Amniotic epithelial cell (primary cell): Measurements from ENCODE around the gene BEST1.

Experiments
- DNase-seq: peaks from one replicate; pipeline ENCODE4 v3.0.0-alpha.2; 2010; ENCODE audit warnings: low read depth

The BEST1 gene

DNA sequence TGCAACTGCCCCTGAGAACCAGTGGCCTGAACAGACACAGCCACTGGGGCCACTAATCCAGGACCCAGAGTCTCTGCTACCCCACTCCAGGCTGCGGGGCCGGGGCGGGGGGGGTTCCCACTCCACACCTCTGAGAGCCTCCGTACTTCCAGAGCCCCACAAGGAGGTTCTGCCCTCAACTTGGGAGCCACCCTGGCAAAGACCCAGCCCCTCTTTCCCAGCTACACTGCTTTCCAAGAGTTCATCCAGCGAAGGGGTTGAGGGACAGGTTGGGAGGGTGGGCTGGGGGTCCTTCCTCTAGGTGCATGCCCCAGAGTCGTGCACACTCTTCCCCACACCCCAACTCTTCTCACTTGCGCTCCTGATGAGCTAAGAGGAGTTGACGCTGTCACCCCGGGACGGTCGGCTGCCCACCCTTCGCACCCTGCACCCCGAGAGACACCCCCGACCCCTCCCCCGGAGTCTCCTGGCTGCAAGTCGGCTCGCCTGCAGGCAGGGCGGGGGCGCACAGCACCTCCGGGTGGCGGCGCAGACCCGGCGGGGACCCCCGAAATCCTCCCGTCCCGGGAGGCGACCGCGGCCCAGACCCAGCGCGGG lies 33.3 kb upstream of the BEST1 start:
- no peak for DNase-seq

- DNase-seq, result no peak
Measured at GRCh38 chr11:61917334-61918109, 32.6 kb upstream of the BEST1 start, which contains the start of gene RAB3IL1. TSS of gene RAB3IL1 (minus strand) at chr11:61917566. CDS start at chr11:61917367, 199 bp downstream.

GRCh38 chr11:61918251-61918937 lies 31.8 kb upstream of the BEST1 start:
- no peak for DNase-seq

- no peak for DNase-seq
Measured at GRCh38 chr11:61918938-61919704, 31.0 kb upstream of the BEST1 start.

- no peak for DNase-seq
Measured at GRCh38 chr11:61919705-61920631, 30.2 kb upstream of the BEST1 start.

DNA sequence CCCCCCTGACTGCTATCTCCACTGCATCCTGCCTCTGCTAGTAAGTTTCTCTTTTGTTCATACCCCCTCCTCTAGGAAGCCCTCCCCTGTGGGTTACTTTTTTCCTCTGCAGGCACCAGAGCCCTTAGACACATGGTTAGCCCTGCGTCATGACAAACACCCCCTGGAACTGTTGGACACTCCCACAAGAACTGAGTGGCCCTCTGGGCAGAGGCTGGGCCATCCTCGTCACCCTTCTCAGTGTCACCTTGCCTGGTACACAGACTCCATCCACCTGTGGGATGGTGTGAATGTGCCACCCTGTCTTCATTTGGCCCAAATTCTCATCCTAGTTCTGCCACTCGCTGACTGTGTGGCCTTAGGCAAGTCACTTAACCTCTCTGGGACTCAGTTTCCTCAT lies 28.7 kb upstream of the BEST1 start:
- no peak for DNase-seq

DNA sequence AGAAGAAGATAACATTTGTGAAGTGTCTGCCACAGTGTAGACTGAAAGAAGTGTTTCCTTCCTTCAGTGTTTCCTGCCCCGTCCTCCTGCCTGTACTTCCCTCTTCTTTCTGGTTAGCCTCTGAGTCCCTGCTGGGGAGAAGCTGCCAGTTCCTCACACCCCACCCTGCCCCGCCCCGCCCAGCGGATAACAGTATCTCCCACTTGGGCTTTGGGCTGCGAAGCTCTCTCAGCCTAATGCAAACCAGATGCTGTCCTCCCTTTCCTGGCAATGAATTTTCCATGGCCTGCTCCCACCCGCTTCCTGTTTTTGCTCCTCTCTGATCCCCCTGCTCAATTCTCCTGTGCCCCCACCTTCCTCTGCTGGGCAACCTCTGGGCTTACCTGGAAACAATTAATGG lies 27.6 kb upstream of the BEST1 start:
- DNase-seq, result peak; percentile 25

DNA sequence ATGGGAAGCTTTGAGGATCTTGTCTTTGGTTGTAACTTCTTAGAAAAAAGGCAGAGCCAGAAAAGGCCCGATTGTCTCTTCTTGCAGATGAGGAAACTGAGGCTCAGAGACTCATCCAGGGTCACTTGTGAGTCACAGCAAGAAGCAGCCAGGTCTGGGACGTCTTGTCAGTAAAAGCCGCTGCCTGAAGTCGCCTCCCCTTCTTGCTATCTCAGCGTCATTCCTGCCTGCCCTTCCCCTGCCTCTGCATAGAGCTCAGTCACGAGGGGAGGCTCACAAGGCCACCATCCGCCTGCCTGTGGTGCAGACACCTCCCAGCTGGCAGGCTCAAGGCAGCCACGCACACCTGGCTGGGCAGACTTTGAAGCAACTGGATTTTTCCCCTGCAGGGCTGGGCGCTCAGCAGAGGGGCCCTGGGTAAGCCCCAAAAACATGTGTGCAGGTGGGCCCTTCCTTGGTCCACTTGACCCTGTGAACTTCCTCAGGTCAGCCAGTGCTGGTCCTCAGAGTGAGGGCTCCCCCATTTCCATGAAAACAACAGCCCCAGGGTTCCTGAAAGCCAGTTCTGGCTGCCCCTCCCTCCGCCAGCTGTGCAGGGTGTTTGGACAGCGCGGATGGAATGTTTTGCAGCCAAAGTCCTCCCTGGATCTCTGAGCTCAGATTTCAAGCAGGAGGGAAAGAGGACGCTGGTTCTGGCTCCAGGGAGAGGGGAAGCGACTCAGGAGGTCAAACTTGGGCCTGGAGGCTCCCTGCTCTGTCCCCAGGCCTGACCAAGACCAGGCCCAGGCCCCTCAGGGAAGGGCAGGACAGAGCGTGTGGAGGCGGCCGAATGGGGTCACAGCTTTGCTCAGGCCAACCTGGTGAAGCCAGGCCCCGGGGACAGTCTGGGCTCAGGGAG lies 26.7 kb upstream of the BEST1 start:
- DNase-seq, result peak; percentile 9

GRCh38 chr11:61924064-61924455 lies 26.1 kb upstream of the BEST1 start:
- no peak for DNase-seq

DNA sequence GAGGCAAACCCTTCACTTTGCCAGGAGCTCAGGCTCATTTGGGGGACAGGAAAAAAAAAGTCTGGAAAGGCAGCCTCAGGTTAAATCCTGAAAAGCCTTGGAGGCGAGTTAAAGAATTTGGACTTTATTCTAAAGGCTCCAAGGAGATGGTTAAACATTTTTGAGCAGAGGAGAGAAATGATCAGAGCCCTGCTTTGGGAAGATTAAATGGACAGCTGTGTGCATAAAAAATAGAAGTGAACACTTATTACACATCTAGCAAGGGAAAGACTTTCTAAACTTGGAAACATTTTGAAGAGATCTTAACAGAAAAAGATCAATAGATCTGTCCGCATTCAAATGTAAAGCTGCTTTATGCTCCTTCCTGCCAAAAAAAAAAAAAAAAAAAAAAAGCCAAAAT lies 24.4 kb upstream of the BEST1 start:
- no peak for DNase-seq

GRCh38 chr11:61926235-61926634 lies 23.9 kb upstream of the BEST1 start:
- DNase-seq, result no peak

GRCh38 chr11:61927501-61927900 lies 22.6 kb upstream of the BEST1 start:
- DNase-seq, result peak; percentile 20

- peak; percentile 46 for DNase-seq
Measured at GRCh38 chr11:61928606-61929005, 21.5 kb upstream of the BEST1 start.

DNA sequence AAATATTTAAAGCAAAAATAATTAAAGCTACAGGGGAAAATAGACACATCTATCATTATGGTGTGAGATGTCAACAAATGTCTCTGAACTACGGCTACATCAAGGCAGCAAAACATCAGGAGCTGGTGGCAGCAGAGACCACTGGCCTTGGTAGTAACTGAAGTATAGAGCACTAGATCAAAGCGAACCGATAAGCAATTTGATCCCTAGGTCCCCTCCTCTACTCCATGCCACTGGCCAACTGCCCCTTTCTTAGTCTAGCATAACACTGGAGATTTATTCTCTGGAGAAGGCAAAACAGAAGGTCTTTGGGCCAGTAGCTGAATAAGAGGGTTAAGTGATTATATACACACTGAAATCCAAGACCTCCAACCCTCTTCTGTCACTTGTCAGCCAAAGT lies 19.2 kb upstream of the BEST1 start:
- no peak for DNase-seq

DNA sequence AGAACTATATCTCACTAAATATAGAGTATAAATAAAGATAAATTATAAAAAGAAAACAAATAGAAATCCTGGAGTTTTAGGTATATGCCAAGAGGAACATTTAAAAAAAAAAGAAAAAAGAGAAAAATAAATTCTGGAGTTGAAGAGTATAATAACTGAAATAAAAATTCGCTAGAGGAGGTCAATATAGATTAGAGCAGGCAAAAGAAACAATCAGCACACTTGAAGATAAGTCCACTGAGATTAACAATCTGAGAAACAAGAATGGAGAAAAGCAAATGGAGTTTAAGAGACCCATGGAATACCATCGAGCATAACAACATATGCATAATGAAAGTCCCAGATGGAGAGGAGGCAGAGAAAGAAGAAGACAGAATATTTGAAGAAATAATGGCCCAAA lies 14.3 kb upstream of the BEST1 start:
- no peak for DNase-seq

- DNase-seq, result no peak
Measured at GRCh38 chr11:61940466-61940865, 9.7 kb upstream of the BEST1 start.

DNA sequence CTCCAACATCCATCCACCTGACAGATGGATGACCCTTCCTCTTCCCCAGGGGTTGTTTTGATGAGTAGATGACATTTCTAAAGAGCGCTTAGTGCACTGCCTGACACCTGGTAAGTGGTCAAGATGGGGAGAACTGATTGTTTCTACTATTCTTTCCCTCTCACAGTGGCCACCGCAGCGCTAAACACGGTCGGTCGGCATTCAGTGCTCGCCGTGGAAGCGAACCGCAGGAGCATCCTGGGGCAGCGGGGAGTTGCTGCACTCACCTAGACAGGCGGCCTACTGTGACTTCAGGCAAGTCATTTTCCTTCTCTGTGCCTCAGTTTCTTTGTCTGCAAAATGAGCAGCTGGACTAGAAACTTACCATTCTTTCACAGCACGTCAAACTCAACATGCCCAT lies 5.0 kb upstream of the BEST1 start:
- DNase-seq, result no peak

- no peak for DNase-seq
Measured at GRCh38 chr11:61946894-61947293, 3.3 kb upstream of the BEST1 start.

DNA sequence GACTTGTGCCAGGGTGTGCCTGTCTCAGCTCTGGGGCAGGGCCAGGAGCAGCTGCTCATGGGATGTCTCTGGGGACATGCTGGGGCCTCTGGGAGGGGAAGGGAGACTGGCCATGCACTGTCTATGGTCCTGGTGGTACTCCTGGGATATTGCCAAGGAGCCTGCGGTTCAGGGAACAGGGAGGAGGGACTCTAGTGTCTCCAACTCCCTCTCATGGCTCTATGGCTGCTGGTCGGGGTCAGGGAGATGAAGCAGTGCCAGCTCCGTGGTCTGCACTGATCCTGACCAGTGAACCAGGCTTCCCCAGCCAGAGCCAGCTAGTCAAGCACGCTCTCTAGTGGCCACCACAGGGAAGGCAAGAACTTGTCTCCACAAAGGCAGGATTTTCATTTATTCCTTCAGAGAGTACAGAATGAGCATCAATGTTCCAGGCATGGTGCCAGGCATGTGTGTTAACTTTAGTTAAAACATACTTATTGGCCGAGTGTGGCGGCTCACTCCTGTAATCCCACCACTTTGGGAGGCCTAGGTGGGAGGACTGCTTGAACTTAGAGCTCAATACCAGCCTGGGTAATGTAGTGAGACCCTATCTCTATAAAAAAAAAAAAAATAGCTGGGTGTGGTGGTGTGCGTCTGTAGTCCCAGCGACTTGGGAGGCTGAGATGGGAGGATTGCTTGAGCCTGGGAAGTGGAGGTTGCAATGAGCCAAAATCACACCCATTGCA lies 2.5 kb upstream of the BEST1 start:
- peak; percentile 84 for DNase-seq

DNA sequence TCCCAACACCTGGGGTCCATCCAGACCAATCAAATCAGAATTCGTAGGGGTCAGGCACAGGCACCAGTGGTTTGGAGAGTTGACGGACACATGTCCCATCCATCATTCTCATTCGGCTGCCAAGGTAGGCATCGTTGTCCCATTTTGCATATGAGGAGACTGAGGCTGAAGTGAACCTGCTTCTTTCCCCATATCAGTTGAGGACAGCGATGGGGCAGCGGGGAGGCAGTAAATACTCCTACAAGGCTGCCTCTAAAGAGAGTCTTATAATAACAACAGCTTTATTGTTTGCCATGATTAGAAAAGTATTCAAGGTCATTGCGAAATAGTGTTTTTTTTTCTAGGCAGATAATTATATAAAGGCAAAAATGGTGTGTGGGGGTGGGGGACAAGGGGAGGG lies 1.6 kb upstream of the BEST1 start:
- peak; percentile 29 for DNase-seq
